ENCODE measurements around the gene FARP1. TPM values are rescaled to one million over a fixed set of nuclear protein-coding genes. Genes with fewer than 3 reads are reported as not detected.

The FARP1 gene
- polyA plus RNA-seq, 1 of the 3 experiments (the other 2 are of a cell fraction): 12.0 TPM

- Histone ChIP-seq H3K27me3 (ENCODE audit: insufficient read depth) (no peaks in the 10 kb centered on the region), H3K4me3 (ENCODE audit: low read depth in 2 of 2, low read length in 1 of 2) (no peak overlapping the region), H3K9ac (no peak overlapping the region), H3K9me3 (no peaks in the 10 kb centered on the region), H3K4me1 (ENCODE audit: control insufficient read depth in 1 of 2, insufficient read depth in 2 of 2, low read depth in 1 of 2, low read length in 1 of 2) (peaks cover 8 to 27% of the 10 kb centered on the region in 2 experiments; a peak in 2 of 4 replicates), H3F3A (replicated peaks; ENCODE audit: insufficient read depth) (peaks cover 4% of the 10 kb centered on the region), H2AFZ (ENCODE audit: low read depth) (no peak overlapping the region), H3K79me2 (ENCODE audit: insufficient read depth) (peaks cover 27% of the 10 kb centered on the region; the same call in 1 of the 2 replicates), H3K36me3 (replicated peaks in 1 of 2; ENCODE audit: control insufficient read depth in 1 of 2, insufficient read depth in 2 of 2, low read length in 1 of 2) (peaks cover 12 to 35% of the 10 kb centered on the region in 2 experiments), H3K9me2 (no peaks in the 10 kb centered on the region), H3K4me2 (no peak overlapping the region), H3K27ac (ENCODE audit: low read depth in 2 of 2, low read length in 1 of 2) (no peak overlapping the region), H4K20me1 (ENCODE audit: insufficient read depth) (no peaks in the 10 kb centered on the region; the same call in 1 of the 2 replicates)
- POLR2A ChIA-PET: no interaction called here
- no peak for DNase-seq
- CTCF ChIA-PET: no interaction called here
- 85% methylated on average over 3 of the region's 7 CpGs for WGBS (ENCODE audit: low lambda C conversion rate)
- no peak for TF ChIP-seq TEAD4 (IDR thresholded peaks at IDR 0.05; ENCODE audit: borderline replicate concordance, insufficient read depth)
- no peak for TF ChIP-seq POLR2AphosphoS5 (IDR thresholded peaks at IDR 0.05; ENCODE audit: low read depth, low read length)
- no peak for TF ChIP-seq GATA2 (CRISPR knock-in tag; IDR thresholded peaks at IDR 0.05)
- no peak for TF ChIP-seq FOXJ3 (CRISPR knock-in tag; IDR thresholded peaks at IDR 0.05)
- no peak for TF ChIP-seq USF1 (IDR thresholded peaks at IDR 0.05; ENCODE audit: borderline replicate concordance, low read depth)
- TF ChIP-seq, protein P1, sequence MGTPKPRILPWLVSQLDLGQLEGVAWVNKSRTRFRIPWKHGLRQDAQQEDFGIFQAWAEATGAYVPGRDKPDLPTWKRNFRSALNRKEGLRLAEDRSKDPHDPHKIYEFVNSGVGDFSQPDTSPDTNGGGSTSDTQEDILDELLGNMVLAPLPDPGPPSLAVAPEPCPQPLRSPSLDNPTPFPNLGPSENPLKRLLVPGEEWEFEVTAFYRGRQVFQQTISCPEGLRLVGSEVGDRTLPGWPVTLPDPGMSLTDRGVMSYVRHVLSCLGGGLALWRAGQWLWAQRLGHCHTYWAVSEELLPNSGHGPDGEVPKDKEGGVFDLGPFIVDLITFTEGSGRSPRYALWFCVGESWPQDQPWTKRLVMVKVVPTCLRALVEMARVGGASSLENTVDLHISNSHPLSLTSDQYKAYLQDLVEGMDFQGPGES (IDR thresholded peaks at IDR 0.05; ENCODE audit: low read depth, low read length): no peak
- no peak for TF ChIP-seq MXI1 (IDR thresholded peaks at IDR 0.05; ENCODE audit: low read depth, low read length)
- TF ChIP-seq RXRA (IDR thresholded peaks at IDR 0.05; ENCODE audit: borderline replicate concordance, low read depth): no peak
- TF ChIP-seq ELF1 (IDR thresholded peaks at IDR 0.05): no peak
- TF ChIP-seq, protein P2, sequence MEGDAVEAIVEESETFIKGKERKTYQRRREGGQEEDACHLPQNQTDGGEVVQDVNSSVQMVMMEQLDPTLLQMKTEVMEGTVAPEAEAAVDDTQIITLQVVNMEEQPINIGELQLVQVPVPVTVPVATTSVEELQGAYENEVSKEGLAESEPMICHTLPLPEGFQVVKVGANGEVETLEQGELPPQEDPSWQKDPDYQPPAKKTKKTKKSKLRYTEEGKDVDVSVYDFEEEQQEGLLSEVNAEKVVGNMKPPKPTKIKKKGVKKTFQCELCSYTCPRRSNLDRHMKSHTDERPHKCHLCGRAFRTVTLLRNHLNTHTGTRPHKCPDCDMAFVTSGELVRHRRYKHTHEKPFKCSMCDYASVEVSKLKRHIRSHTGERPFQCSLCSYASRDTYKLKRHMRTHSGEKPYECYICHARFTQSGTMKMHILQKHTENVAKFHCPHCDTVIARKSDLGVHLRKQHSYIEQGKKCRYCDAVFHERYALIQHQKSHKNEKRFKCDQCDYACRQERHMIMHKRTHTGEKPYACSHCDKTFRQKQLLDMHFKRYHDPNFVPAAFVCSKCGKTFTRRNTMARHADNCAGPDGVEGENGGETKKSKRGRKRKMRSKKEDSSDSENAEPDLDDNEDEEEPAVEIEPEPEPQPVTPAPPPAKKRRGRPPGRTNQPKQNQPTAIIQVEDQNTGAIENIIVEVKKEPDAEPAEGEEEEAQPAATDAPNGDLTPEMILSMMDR (IDR thresholded peaks at IDR 0.05): no peak
- no peak for TF ChIP-seq JUND (IDR thresholded peaks at IDR 0.05)
- no peak for TF ChIP-seq TCF12 (IDR thresholded peaks at IDR 0.05)
These were observed 330.9 kb downstream of the FARP1 start for GRCh38 chr13:98473788-98474144.

DNA sequence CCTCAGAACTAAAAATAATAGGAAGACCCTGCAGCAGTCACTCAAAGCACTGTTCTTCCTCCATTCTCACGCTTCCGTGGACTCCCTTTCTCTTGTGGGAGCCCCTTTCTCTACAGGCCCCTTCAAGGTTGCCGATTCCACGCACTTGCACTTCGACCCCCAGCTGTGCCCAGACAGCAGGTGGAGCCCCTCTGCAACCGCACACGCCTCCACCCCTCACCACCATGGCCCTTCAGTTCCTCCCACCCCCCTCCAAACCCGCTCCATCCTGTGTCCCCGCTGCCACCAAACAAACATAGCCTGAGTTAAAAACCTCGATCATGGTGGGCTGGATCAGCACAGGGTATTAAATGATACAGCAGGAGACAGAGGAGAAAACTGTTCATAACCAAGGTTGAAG, 331.4 kb downstream of the FARP1 start:
- peaks cover 31% of the 10 kb centered on the region; the same call in 1 of the 2 replicates for H3K79me2 ChIP-seq (ENCODE audit: insufficient read depth)
- 94% methylated on average over 10 of the region's 10 CpGs for WGBS (ENCODE audit: low lambda C conversion rate)
- no peaks in the 10 kb centered on the region for H3K9me3 ChIP-seq
- TF ChIP-seq FOSL2 (IDR thresholded peaks at IDR 0.05; ENCODE audit: borderline replicate concordance, low read depth) (no peak), RAD21 (IDR thresholded peaks at IDR 0.05; ENCODE audit: low read length) (no peak), MXI1 (IDR thresholded peaks at IDR 0.05; ENCODE audit: low read depth, low read length) (no peak), EP300 (IDR thresholded peaks at IDR 0.05; ENCODE audit: borderline replicate concordance in 1 of 2, low read depth in 1 of 2, low read length in 1 of 2) (no peak), RFX5 (IDR thresholded peaks at IDR 0.05; ENCODE audit: low read length) (no peak), POLR2AphosphoS5 (IDR thresholded peaks at IDR 0.05; ENCODE audit: low read depth, low read length) (no peak), NFIC (IDR thresholded peaks at IDR 0.05; ENCODE audit: borderline replicate concordance) (no peak), PBX3 (IDR thresholded peaks at IDR 0.05) (no peak), FOXJ3 (CRISPR knock-in tag; IDR thresholded peaks at IDR 0.05) (no peak), GATA2 (CRISPR knock-in tag; IDR thresholded peaks at IDR 0.05) (no peak), RXRA (IDR thresholded peaks at IDR 0.05; ENCODE audit: borderline replicate concordance, low read depth) (no peak)
- TF ChIP-seq, protein P1 (IDR thresholded peaks at IDR 0.05; ENCODE audit: low read depth, low read length): no peak
- TF ChIP-seq, protein P2 (IDR thresholded peaks at IDR 0.05): no peak
- H3K27me3 ChIP-seq (ENCODE audit: insufficient read depth): no peaks in the 10 kb centered on the region
- peaks cover 12 to 34% of the 10 kb centered on the region in 2 experiments for H3K36me3 ChIP-seq (replicated peaks in 1 of 2; ENCODE audit: control insufficient read depth in 1 of 2, insufficient read depth in 2 of 2, low read length in 1 of 2)
- peaks cover 8 to 26% of the 10 kb centered on the region in 2 experiments; a peak in 2 of 4 replicates for H3K4me1 ChIP-seq (ENCODE audit: control insufficient read depth in 1 of 2, insufficient read depth in 2 of 2, low read depth in 1 of 2, low read length in 1 of 2)
- no peak overlapping the region for H3K4me3 ChIP-seq (ENCODE audit: low read depth in 2 of 2, low read length in 1 of 2)
- peaks cover 4% of the 10 kb centered on the region for H3F3A ChIP-seq (replicated peaks; ENCODE audit: insufficient read depth)
- H3K27ac ChIP-seq (ENCODE audit: low read depth in 2 of 2, low read length in 1 of 2): no peak overlapping the region
- no peak for DNase-seq
- no peaks in the 10 kb centered on the region; the same call in 1 of the 2 replicates for H4K20me1 ChIP-seq (ENCODE audit: insufficient read depth)
- no peak overlapping the region for H3K9ac ChIP-seq
- no peaks in the 10 kb centered on the region for H3K9me2 ChIP-seq
- ChIA-PET CTCF (no interaction called here), POLR2A (no interaction called here)
- H3K4me2 ChIP-seq: no peak overlapping the region
- no peak overlapping the region for H2AFZ ChIP-seq (ENCODE audit: low read depth)
